NCI-H1436 treated with DMSO at 0.1 percent for 48 hours (cell line): ENCODE results near the gene PHF2.
A peak's percentile ranks its signal among the peaks of the same experiment; 100 is the strongest.

Source experiments
- DNase-seq: peaks from one replicate; lab custom pipeline; 2025; lab: John Stamatoyannopoulos, UW

The PHF2 gene

DNA sequence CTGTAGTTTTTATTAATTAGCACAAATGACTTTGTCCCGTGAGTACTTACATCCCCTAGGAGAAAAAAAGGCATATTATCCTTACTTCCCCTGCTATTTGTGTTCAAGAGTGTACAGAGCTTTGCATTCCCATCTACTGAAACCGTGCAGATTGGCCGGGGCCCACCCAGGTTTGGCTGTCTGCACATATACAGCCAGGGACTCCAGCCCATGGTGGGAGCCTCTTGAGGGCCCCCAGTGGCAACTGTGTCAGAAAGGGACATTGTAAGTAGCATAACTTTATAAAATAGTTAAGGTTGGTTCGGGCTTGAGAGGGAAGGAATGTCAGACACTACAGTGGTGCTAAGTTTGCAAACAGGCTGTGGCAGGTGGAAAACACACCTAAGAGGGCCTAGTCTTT lies 24.7 kb downstream of the PHF2 start:
- no peak for DNase-seq

DNA sequence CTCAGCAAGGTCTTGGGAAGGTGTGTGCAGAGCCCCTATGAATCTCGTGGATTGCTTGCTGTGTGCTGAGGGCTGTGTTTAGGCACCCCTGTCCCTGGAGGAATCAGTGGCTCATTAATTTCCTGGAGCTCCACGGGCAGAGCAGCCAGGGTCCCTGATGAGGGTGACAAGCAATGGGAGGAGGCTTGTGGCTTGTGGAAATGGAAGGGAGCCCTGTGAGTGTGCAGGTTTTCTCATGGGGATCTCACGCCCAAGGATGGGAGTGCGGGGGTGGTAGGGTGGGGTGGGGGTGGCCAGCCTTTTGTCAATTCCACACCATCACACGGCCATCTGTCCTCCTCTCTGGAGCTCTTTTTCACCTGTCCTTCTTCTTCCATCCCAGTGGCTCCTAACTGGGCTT lies 25.3 kb downstream of the PHF2 start:
- DNase-seq: no peak

DNA sequence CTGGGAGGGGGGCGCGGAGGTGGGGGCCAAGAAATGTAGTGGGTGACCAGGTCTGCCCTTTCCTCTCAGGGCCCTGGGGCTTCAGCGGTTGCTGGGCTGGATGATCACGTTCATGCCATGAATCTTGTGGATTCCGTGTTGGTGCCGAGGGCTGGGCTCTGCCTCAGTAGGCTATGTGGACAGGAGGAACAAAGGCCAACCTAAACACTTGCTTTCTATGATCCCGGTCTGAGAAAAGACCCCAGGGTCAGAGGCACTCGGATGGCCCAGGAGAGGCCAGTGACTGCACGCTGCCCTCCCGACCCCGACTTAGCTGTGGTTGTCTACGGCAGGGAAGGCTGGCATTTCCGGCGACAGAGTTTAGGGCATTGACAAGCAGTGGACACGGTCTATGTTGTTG lies 26.6 kb downstream of the PHF2 start:
- DNase-seq: no peak

DNA sequence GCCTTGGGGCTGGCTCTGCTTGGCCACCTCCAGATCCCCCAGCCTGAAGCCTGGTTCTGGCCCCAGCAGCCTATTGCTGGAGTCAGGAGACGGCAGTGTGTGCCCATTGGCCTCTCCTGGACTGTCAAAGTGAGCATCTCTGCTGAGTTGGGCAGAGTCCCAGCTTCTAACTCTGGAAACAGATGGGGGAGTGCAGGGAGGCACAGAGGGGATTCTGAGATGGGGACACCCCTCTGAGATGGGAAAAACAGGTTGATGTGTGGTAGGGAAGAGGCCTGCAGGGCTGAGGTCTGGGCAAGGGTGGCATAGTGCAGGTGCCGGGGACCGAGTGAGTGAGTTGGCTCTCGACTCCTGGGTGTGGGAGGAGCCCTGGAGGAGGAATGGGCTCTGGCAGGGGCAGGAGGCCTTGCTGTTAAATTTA lies 27.5 kb downstream of the PHF2 start:
- no peak for DNase-seq

DNA sequence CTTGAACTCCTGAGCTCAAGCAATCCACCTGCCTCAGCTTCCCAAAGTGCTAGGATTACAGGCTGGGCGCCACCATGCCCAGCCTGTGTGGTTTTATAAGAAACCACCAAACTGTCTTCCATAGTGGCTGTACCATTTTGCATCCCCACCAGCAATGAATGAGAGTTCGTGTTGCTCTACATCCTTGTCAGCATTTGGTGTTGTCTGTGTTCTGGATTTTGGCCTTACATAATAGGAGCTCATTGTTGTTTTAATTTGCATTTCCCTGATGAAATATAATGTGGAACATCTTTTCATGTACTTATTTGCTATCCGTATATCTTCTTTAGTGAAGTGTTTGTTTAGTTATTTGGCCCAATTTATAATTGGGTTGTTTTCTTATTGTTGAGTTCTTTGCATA lies 29.8 kb downstream of the PHF2 start:
- DNase-seq: no peak

DNA sequence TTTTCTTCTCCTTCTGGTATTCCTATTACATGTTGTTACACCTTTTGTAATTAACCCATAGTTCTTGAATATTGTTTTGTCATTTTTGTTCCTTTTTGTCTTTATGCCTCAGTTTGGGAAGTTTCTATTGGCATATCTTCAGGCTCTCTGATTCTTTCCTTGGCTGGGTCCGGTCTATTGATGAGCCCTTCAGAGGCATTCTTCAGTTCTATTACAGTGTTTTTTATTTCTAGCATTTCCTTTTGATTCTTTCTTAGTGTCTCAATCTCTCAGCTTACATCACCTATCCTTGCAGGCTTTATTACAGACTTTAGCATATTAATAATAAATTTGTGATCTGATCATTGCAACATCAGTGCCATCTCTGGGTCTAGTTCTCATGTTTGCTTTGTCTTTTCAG lies 33.8 kb downstream of the PHF2 start:
- DNase-seq: no peak

DNA sequence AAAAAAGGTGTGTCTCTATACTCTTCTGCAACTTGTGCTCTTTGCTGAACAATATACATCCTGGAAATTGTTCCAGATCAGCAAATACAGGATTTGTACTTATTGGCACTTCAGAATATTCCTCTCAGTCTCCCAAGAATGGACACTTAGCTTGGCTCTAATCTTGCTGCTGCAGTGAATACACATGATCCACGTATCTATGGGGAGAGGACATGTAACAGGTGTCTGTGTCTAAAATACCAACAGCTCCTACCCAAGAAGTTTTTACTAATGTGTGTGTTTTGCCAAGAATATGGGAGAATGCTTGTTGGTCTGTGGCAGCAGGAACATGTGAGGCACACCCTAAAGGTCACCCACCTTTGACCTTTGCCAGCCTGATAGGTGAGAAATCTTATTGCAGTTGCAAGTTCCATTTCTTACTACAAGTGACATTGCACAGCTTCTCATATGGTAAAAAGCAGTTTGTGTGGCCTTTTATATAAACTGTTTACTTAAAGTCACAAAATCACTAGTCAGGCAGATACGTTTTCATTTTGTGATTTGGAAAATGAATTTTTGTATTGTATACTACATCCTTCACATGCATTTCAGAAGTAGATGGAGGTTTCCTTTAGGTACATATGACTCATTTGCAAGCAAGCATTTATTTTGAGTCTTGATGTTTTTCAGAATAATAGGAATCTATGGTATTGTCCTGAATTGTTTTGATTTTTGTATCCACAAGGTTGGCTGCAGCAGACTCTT lies 35.8 kb downstream of the PHF2 start:
- no peak for DNase-seq

DNA sequence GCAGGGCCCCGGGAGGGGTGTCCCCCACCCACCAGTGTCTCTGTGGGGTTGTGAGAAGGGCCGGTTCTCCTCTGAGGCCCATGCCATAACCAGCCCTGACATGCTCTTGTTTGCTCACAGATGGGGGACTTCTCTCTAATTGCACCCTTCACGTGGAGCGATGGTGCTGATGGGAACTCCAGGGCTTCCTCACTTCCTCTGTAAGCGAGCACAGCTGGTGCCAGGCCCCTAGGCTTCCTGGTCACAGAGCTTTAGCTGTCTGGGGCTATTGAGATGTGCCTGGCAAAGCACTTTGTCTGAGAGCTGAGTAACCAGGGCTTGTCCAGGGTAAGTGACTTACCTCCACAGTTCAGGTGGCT lies 36.4 kb downstream of the PHF2 start:
- DNase-seq: peak; percentile 41

DNA sequence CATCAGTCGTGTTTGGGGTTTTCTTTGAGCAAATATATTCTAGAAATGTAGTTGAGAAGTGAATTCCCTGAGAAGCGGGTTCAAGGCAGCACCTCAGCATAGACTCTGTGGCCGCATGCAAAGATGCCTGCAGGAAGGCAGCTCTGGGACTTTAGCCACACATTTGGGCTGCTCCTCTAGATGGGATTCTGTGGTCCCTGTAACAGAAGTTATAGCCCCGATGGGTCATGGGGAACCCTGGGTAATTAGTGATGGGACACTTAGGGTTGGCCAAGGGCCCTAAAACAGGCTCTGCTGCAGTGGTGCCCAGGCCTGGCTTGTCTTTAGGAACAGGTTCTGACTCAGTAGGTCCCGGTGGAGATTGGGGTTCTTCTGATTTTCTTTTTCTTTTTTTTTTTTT lies 36.8 kb downstream of the PHF2 start:
- no peak for DNase-seq

DNA sequence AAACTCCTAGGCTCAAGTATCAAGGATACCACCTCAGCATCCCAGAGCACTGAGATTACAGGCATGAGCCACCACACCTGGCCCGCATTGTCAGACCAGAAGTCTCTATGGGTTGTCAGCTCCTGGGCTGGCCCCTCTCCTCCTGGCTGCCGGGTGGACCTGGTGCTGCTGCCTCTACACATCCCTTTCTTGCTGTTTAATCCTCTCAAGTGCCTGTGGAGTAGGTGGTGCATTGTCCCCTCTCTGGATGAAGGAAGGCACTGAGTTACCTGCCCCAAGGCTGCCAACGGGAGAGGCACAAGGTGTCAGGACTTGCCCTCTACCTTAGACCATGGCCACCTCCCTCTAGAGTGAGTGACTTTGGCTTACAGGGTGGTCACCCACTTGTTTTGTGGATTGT lies 37.4 kb downstream of the PHF2 start:
- DNase-seq: no peak

DNA sequence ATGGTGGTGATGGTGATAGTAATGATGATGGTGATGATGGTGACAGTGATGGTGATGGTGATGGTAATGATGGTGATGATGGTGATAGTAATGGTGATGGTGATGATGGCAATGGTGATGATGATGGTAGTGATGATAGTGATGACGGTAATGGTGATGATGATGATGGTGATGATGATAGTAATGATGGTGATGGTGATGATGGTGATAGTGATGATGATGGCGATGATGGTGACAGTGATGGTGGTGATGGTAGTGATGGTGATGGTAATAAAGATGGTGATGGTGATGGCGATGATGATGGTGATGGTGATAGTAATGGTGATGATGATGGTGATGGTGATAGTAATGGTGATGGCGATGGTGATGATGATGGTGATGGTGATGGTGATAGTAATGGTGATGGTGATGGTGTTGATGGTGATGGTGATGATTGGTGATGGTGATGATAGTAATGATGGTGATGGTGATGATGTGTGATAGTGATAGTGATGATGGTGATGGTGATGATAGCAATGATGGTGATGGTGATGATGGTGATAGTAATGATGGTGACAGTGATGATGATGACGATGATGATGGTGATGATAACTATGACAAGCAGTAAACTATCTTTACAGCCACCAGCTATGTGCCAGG lies 38.6 kb downstream of the PHF2 start:
- no peak for DNase-seq

DNA sequence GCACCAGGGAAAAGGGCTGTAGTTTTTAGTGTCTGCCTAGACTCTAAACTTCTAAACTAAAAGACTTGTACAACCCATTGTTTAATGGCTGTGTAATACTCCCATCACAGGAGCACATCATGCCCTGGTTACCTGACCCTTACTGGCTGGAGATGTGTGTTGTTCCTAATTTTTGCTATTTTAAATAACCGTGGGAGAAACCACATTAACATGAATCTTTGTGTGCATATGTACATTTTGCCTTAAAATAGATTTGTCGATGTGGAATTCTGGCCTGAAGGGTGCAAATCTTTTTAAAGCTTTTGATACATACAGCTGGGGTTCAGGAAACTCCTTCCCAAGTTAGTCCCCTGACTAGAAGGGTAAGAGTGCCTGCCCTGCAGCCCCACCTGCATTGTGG lies 39.7 kb downstream of the PHF2 start:
- no peak for DNase-seq

DNA sequence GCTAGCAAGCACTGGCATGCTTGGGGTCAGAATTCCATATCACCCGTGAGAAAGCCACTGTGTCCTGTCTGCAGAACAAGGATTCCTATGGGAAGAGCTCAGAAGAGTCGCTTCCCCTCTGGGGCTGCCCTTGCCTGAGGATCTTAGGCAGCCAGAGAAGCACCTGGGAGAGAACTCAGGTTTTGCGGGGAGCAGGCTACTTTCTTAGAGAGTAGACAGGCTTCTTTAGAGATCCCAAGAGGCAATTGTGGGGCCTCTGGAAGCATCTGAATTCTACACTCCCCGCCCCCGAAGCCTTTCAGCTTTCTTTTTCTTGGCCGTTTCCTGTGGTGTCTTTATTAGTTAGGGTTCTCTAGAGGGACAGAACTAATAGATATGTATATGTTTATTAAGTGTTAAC lies 40.9 kb downstream of the PHF2 start:
- DNase-seq: no peak

DNA sequence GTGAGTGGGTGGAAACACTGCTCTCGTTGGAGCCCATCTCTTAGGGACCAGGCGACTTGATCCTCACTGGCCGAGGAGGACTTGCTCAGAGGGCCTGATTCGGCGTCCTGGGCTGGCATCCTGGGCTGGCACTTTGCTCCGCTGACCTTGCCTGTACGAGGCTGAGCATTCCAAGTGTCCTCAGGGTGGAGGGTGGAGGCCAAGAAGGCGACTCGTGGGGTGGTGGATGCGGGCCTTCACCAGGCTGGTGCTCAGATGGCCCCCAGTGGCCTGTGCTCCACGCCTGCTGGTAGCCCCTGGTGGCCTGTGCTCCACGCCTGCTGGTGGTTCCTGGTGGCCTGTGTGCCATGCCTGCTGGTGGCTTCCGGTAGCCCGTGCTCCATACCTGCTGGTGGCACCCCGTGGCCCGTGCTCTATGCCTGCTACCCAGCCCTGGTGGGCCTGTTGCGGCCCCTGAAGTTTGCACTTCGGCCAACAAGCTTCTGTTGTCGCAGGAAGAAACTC lies 42.9 kb downstream of the PHF2 start:
- no peak for DNase-seq

DNA sequence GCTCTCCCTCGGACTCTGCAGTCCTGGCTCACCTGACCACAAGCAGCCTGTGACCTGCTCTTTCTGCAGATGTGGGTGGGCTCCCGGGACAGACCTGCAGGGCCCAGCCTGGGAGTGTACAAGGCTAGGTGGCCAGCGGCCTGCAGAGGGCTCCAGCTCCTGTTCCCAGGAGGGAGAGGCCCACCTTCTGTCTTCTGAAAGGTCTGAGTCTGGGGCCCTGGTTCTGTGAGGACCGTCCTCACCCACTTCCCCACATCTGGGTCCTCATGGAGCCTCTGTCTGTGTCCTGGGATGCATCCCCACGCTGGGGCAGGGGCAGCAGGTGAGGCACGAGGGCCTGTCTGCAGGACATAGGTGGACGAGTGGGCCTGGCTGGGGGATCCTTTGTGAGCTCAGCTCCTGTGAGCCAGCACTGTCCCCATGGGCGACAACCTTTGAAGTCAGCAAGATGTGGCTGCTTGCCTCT lies 43.7 kb downstream of the PHF2 start:
- no peak for DNase-seq

DNA sequence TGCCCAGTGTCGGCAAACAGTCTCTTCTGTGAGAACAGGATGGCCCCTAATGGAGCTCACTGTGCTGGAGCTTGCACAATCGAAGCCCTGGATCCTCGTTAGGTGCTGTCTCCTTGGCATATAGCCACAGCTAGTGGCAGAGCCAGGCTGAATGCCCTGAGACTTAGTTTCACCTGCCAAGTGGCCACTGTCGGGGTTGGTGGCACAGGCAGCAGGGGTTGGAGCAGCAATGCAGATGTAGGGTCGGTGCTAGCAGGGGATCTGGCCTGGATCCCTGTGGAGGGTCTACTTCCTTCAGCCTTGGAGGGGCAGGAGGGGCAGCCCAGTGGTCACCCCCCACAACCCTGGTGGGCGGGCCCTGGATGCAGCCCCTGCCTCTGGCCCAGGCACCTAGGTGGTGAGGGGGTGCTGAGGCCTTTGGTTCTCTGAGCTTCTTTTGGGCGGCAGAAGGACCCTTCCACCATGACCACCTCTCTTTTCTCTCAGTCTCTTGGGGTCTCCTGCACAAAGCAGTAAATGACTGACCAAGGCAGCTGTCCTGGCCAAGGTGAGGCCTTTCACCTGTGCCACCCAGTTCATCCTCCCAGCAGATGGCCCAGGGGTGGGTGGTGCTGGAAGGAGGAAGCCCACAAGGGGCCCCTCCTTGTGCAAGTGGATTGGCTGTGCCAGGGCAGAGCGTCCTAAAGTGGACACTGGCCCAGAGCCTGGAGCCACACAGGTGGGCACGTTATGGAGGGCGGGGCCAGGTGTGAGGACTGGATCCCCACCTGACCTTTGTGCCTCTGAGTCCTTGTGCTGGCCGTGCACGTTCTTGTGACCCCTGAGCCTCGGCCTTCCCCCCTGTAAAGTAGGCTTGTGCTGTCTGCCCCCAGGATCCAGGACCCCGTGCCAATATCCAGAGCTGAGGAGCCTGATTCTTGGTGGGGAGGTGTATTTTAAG lies 44.8 kb downstream of the PHF2 start:
- no peak for DNase-seq

DNA sequence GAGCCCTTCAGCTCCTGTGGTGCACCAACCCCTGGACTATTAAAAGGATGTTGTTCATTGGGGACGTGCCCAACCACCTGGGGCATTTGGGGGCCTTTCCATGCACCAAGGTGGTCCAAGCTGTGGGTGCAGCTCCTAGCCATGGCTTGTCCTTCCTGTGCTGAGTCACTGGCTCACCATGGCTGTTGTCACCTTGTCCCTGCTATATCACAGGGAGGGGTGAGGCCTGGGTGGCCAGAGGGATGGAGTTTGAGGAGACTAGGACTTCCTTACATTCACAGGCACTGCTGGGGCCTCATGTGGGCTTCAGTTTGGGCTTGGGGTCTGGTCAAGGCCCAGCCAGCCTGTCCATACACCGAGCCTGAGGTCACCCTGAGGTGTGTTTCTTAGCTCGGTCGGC lies 45.5 kb downstream of the PHF2 start:
- no peak for DNase-seq

DNA sequence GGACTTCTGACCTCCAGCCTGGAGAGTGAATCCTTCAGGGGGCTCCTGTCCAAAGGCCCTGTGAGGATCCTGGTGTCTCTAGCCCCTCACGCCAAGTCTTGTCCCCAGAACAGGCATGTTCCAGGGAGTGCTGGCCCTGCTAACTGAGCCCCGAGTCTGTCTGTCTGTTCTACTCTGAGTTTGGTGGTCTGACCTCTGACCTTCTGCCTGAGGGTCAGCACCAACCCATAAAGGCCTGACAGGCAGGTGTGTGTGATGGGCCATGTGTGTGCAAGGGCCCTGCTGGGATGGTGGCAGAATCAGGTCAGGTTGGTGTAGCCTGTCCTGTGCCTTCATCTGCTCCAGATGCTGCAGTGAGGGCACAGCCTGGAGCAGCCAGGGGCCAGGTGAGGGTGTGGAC lies 46.3 kb downstream of the PHF2 start:
- DNase-seq: no peak

DNA sequence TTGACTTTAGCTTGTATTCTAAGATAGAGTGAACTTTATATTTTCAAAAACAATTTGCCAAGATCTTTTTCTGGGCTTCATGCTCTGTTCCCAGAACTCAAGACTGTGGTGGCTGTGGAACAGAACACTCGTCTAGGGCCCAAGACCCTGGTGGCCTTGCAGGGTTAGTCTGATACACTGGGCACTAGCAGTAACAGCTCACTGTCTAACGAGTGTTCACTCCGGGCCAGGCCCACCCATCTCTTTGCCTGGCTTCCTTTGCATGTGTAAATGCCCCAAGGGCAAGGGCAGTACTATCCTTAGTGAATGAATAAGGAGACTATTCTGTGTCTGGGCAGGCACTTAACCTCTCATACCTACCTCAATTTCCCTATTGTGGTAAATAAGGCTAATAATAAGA lies 47.4 kb downstream of the PHF2 start:
- no peak for DNase-seq

DNA sequence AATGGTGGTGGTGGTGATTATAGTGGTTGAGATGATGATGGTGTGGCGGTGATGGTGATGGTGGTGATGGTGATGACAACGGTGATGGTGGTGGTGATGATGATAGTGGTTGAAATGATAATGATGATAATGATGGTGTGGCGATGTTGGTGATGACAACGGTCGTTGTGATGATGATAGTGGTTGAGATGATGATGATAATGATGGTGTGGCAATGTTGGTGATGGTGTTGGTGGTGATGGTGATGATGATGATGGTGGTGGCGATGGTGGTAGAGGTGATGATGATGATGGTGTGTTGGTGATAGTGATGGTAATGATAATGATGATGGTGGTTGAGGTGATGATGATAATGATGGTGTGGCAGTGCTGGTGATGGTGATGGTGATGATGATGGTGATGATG lies 48.0 kb downstream of the PHF2 start:
- DNase-seq: no peak

DNA sequence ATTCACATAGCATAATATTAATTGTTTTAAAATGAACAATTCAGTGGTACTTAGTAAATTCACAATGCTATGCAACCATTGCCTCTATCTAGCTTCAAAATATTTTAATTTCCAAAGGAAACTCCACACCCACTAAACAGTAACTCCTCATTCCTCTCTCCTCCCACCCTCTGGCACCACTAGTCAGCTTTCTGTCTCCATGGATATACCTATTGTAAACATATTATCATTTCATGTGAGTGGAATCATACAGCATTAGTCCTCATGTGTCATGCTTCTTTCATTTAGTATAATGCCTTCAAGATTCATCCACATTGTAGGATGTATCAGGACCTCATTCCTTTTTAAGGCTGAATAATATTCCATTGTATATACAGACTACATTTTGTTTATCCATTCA lies 48.6 kb downstream of the PHF2 start:
- no peak for DNase-seq

DNA sequence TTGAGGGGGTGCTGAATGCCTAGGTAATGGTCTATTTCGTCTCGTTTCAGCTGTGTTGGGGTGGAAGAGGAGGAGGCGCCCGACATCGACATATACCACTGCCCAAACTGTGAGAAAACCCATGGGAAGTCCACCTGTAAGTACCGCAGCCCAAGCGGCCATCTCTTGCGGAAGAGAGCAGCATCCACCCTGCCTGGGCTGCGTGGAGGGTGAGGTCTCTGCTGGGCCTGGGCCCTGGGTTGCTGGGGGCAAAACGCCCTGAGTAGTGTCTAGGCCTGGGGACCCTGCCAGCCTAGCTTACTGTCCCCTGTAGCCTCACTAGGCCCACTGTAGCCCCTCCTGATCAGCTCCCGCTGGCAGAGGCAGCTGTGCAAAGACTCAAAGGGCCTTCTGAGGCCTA lies 53.5 kb downstream of the PHF2 start:
- no peak for DNase-seq
